Uterus (tissue), 4 donors: Measurements from ENCODE around the gene CMTM1. TPM values are rescaled to one million over a fixed set of nuclear protein-coding genes. Genes with fewer than 3 reads are reported as not detected.

Experiments used
- DNase-seq, 2 donors: peaks; one replicate each; pipeline ENCODE4 v3.0.0-alpha.2; 2019 to 2020
- H3K27ac ChIP-seq, 2 donors: fragments of 200-600 bp; sonication (generic); 1 replicate in 1 of 2; 2 replicates in 1 of 2; pipeline ENCODE4 v1.5.1; 2016 to 2018
- H3K27me3 ChIP-seq, 2 donors: fragments of 200-600 bp; sonication (generic); one replicate each; pipeline ENCODE4 v1.5.1; 2018 to 2019; ENCODE audit warnings: control low read depth in 1 of 2
- H3K36me3 ChIP-seq, 2 donors: fragments of 200-600 bp; sonication (generic); one replicate each; pipeline ENCODE4 v1.5.1; 2019; ENCODE audit warnings: control low read depth in 1 of 2
- H3K4me1 ChIP-seq, 2 donors: fragments of 200-600 bp; sonication (generic); one replicate each; pipeline ENCODE4 v1.5.1; 2018 to 2019; ENCODE audit warnings: control low read depth in 1 of 2
- H3K4me3 ChIP-seq, 2 donors: fragments of 200-600 bp; sonication (generic); 1 replicate in 1 of 2; 2 replicates in 1 of 2; pipeline ENCODE4 v1.5.1; 2018 to 2019; ENCODE audit warnings: mild to moderate bottlenecking in 1 of 2
- H3K9me3 ChIP-seq, 2 donors: fragments of 200-600 bp; sonication (generic); one replicate each; pipeline ENCODE4 v1.5.1; 2019; ENCODE audit warnings: control low read depth in 1 of 2
- POLR2A ChIP-seq, 2 donors: fragments of 450-650 bp; IDR thresholded peaks; one replicate each; pipeline ENCODE4 v1.6.1; 2016; ENCODE audit warnings: antibody characterized with exemption in 2 of 2, mild to moderate bottlenecking in 1 of 2, moderate library complexity in 1 of 2
- intact Hi-C: fragments of 100-400 bp; cut with DNase I; formaldehyde crosslinking; loops from one replicate; pipeline ENCODE4 v1.15.1; 2023; ENCODE audit warnings: low total_unique reads
- total RNA-seq, 4 donors: library from RNA; depleted of rRNA in 3 of 4; stranded (reverse); fragments of >200 nt in 3 of 4; gene quantifications; one replicate each; pipeline versions ENCODE4 v1.1.0 to v1.2.4, GENCODE V29; 2014 to 2023
- TF ChIP-seq, protein P1 (sequence below), 4 experiments: fragments of 200-600 bp in 2 of 4; fragments of 450-650 bp in 2 of 4; sonication (generic) in 2 of 4; IDR thresholded peaks; one replicate each; pipeline ENCODE4 v1.5.1; 2016 to 2019; ENCODE audit warnings: antibody characterized with exemption in 4 of 4, mild to moderate bottlenecking in 2 of 4, moderate library complexity in 1 of 4
- donor health status: DM: yes; HTN: yes; CAD: no.

Gene CMTM1, protein sequence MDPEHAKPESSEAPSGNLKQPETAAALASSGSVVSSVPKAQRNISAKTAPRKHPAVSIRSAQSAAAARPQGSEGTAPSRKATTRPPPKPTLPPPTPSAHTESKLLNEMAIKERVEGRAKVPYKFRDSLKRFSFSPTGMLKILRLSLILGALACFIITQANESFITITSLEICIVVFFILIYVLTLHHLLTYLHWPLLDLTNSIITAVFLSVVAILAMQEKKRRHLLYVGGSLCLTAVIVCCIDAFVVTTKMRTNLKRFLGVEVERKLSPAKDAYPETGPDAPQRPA
- total RNA-seq, result 1 to 10 TPM in 2 of 4 donors, not detected in 2; 5.0 to 5.3 TPM

DNA sequence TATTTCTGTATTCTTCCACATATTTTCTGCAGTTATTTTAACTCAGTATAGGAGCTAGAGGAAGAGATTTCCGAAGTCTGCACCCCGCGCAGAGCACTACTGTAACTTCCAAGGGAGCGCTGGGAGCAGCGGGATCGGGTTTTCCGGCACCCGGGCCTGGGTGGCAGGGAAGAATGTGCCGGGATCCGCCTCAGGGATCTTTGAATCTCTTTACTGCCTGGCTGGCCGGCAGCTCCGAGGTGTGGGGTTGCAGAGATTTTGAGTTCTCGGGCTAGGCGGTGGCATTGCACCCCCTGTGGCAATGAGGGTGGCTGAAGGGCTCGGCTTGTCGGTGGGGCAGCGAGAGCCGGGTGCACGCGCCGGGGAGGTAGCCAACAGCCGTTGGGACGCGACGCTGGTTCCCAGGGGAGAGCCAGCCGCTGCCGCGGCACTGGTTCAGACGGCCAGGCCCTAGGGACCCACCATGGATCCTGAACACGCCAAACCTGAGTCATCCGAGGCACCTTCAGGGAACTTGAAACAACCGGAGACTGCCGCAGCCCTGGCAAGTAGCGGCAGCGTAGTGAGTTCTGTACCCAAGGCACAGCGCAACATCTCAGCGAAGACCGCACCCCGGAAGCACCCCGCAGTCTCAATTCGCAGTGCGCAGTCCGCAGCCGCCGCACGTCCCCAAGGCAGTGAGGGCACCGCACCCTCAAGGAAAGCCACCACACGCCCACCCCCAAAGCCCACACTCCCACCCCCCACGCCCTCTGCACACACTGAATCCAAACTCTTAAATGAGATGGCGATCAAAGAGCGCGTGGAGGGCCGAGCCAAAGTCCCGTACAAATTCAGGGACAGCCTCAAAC lies at the start of gene CMTM1:
Gene CMTM1, plus strand, starts transcription at position 389 of the 851 bp plus-strand sequence. Its CDS starts 75 bp downstream, at position 464.
- Histone ChIP-seq H3K4me3 (no peak within 1 kb of the TSS), H3K4me1 (no peaks in the 10 kb centered on the region), H3K36me3 (no peaks in the 10 kb centered on the region), H3K27me3 (no peaks in the 10 kb centered on the region), H3K27ac (no peak within 1 kb of the TSS), H3K9me3 (no peaks in the 10 kb centered on the region)
- intact Hi-C loops, result no loop called here
- DNase-seq, result no peak
- TF ChIP-seq POLR2A (IDR thresholded peaks at IDR 0.05), result no peak
- TF ChIP-seq, protein P1, sequence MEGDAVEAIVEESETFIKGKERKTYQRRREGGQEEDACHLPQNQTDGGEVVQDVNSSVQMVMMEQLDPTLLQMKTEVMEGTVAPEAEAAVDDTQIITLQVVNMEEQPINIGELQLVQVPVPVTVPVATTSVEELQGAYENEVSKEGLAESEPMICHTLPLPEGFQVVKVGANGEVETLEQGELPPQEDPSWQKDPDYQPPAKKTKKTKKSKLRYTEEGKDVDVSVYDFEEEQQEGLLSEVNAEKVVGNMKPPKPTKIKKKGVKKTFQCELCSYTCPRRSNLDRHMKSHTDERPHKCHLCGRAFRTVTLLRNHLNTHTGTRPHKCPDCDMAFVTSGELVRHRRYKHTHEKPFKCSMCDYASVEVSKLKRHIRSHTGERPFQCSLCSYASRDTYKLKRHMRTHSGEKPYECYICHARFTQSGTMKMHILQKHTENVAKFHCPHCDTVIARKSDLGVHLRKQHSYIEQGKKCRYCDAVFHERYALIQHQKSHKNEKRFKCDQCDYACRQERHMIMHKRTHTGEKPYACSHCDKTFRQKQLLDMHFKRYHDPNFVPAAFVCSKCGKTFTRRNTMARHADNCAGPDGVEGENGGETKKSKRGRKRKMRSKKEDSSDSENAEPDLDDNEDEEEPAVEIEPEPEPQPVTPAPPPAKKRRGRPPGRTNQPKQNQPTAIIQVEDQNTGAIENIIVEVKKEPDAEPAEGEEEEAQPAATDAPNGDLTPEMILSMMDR (IDR thresholded peaks at IDR 0.05), result no peak

DNA sequence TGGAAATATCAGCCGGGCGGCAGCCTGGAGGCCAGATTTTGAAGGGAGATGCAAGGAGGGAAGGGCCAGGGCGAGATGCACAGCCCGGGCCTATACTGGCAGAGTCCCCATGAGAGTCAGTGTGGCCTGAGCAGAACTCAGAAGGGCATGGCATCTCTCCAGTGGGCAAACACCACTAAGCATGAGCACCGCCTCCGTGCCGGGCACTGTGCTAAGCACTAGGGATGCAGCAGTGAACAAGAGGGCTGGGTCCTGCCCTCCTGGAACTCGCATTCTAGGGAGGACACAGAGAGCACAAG lies 49.8 kb upstream of the CMTM1 start:
- peak overlapping the region; percentile 79 to 95 for H3K27ac ChIP-seq
- DNase-seq, result no peak
- H3K9me3 ChIP-seq, result no peaks in the 10 kb centered on the region
- no peak overlapping the region for H3K4me3 ChIP-seq
- H3K27me3 ChIP-seq, result no peaks in the 10 kb centered on the region
- no peaks in the 10 kb centered on the region for H3K36me3 ChIP-seq
- intact Hi-C loops, result no loop called here
- TF ChIP-seq, protein P1 (IDR thresholded peaks at IDR 0.05), result no peak
- no peak for TF ChIP-seq POLR2A (IDR thresholded peaks at IDR 0.05)
- peaks cover 6 to 22% of the 10 kb centered on the region in 2 donors for H3K4me1 ChIP-seq

DNA sequence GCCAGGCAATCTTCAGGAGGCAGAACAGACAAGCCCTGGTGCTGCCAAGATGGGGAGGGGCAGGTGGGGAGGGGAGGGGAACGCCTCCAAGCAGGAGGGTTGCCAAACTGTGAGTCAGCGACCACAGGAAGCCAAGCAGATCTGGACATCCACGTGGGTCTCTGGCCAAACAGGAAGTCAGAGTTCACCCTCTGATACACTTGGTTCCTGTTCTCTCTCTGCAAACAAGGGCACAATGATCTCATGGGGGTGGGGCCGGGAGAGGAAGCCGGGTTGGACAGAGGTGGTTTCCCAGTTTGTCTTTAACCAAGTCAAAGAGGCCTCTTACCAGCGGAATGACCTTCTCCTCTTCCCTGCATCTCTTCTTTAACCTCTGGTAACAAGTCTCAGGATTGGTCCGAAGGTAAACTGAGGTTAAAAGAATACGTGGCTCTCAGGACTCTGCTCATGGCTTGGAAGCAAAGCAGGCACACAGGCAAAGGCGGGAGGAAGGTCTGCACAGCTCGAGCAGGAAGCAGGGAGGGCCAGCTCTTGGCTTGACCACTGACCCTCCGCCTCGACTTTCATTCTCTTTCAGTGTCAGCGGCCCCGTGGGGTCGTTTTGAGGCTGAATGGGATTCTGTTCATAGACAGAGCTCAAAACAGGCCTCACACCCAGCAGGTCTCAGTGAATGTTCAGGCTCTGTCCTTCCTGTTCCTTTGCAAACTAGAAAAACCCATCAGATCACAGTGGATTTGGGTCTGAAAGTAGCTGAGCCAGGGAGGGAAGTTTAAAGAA lies 49.2 kb upstream of the CMTM1 start:
- Histone ChIP-seq H3K4me3 (peak overlapping the region; percentile 7 to 14), H3K4me1 (peaks cover 6 to 22% of the 10 kb centered on the region in 2 donors)
- intact Hi-C loops, result no loop called here

DNA sequence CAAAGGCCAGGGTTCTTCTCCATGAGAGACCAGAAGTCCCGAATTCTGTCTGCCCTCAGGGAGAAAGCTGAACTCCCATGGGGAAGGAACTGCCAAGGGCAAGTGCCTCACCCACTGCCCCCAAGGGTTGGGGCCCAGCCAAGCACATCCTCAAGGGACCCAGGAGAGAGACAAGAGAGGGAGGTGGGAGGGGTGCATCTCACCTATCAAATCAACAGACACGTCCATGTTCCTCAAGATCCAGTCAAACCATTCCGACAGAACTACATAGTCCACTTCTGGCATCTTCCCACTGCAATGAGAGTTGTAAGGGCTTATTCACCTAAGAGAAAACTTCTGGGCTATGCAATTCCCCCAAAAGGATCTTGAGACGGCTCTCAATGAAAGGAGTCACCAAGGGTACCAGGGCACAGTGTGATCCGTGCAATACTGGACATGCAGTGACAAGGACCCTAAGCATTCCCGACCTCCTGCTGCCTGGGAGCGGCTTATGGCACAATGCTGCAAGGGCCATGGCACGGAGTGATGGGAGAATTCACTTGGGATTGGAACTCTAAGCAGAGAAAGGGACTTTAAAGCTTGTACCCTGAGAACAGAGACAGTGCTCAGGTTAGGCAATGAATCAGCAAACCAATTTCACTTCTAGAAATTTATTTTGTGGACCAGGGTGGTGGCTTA lies 48.5 kb upstream of the CMTM1 start:
- DNase-seq, result no peak

More for the DNA sequence above, 49.2 kb upstream of the CMTM1 start:
- no peaks in the 10 kb centered on the region for H3K36me3 ChIP-seq
- TF ChIP-seq, protein P1 (IDR thresholded peaks at IDR 0.05), result peak in 1 of 4 experiments; percentile 6
- peak; percentile 54 to 61 for TF ChIP-seq POLR2A (IDR thresholded peaks at IDR 0.05)
- no peaks in the 10 kb centered on the region for H3K9me3 ChIP-seq
- peak; percentile 98 to 99 for DNase-seq
- no peaks in the 10 kb centered on the region for H3K27me3 ChIP-seq
- H3K27ac ChIP-seq, result peak overlapping the region; percentile 94 to 95

More for the DNA sequence above, 48.5 kb upstream of the CMTM1 start:
- Histone ChIP-seq H3K4me3 (no peak overlapping the region), H3K27ac (peak overlapping the region; percentile 94 to 95), H3K27me3 (no peaks in the 10 kb centered on the region), H3K36me3 (no peaks in the 10 kb centered on the region), H3K9me3 (no peaks in the 10 kb centered on the region), H3K4me1 (peaks cover 6 to 22% of the 10 kb centered on the region in 2 donors)
- intact Hi-C loops, result no loop called here
- TF ChIP-seq POLR2A (IDR thresholded peaks at IDR 0.05), result no peak
- TF ChIP-seq, protein P1 (IDR thresholded peaks at IDR 0.05), result no peak
